Neuronal stem cell (in vitro differentiated cells): Measurements from ENCODE around the gene PRR23E.

Experiments
- DNase-seq: peaks from one replicate; pipeline ENCODE4 v3.0.0-alpha.2; 2013; ENCODE audit warnings: low spot score
- H2AFZ ChIP-seq: one replicate; pipeline ENCODE4 v1.6.1; 2013; ENCODE audit warnings: mild to moderate bottlenecking, low read length, inconsistent platforms
- H2AK5ac ChIP-seq: 2 replicates; pipeline ENCODE4 v1.6.1; 2013; ENCODE audit warnings: low read depth, mild to moderate bottlenecking, inconsistent platforms, low read length, moderate library complexity, mixed read lengths
- H2BK120ac ChIP-seq: 2 replicates; pipeline ENCODE4 v1.6.1; 2013; ENCODE audit warnings: low read depth, mild to moderate bottlenecking, inconsistent platforms, low read length, moderate library complexity, mixed read lengths
- H2BK12ac ChIP-seq: one replicate; pipeline ENCODE4 v1.6.1; 2013; ENCODE audit warnings: low read length, inconsistent platforms
- H2BK15ac ChIP-seq: 2 replicates; pipeline ENCODE4 v1.6.1; 2013; ENCODE audit warnings: mild to moderate bottlenecking, low read length, inconsistent platforms, mixed read lengths
- H2BK5ac ChIP-seq: one replicate; pipeline ENCODE4 v1.6.1; 2013; ENCODE audit warnings: inconsistent platforms, mild to moderate bottlenecking, low read length, moderate library complexity
- H3K14ac ChIP-seq: one replicate; pipeline ENCODE4 v1.6.1; 2013; ENCODE audit warnings: low read length, inconsistent platforms
- H3K18ac ChIP-seq: 2 replicates; pipeline ENCODE4 v1.6.1; 2013; ENCODE audit warnings: low read length, inconsistent platforms
- H3K23ac ChIP-seq: 2 replicates; pipeline ENCODE4 v1.6.1; 2013; ENCODE audit warnings: low read depth, mild to moderate bottlenecking, mixed read lengths, low read length, inconsistent platforms; ENCODE audit not compliant: poor library complexity
- H3K27ac ChIP-seq: replicated peaks from 3 replicates; pipeline ENCODE4 v1.5.1; 2013; ENCODE audit warnings: low read length, inconsistent platforms
- H3K27me3 ChIP-seq, 3 experiments: 2 replicates each; pipeline ENCODE4 v1.6.1; 2013; ENCODE audit warnings: low read length in 3 of 3, mild to moderate bottlenecking in 2 of 3, inconsistent platforms in 1 of 3, low read depth in 1 of 3, mixed read lengths in 1 of 3, moderate library complexity in 1 of 3; ENCODE audit not compliant: control insufficient read depth in 3 of 3, insufficient read depth in 3 of 3
- H3K36me3 ChIP-seq, 2 donors: replicated peaks in 1 of 2; 2 replicates each; pipeline ENCODE4 v1.6.1; 2013; ENCODE audit warnings: low read length in 2 of 2; ENCODE audit not compliant: control insufficient read depth in 2 of 2, insufficient read depth in 2 of 2
- H3K4ac ChIP-seq: 2 replicates; pipeline ENCODE4 v1.6.1; 2013; ENCODE audit warnings: inconsistent platforms, mild to moderate bottlenecking, low read length, moderate library complexity
- H3K4me1 ChIP-seq, 2 donors: 1 replicate in 1 of 2; 2 replicates in 1 of 2; pipeline ENCODE4 v1.6.1; 2013; ENCODE audit warnings: low read length in 2 of 2, low read depth in 1 of 2; ENCODE audit not compliant: control insufficient read depth in 2 of 2, insufficient read depth in 1 of 2
- H3K4me2 ChIP-seq: one replicate; pipeline ENCODE4 v1.6.1; 2013; ENCODE audit warnings: mild to moderate bottlenecking, low read length, inconsistent platforms; ENCODE audit not compliant: insufficient read depth, poor library complexity, severe bottlenecking
- H3K4me3 ChIP-seq, 2 donors: 2 replicates each; pipeline ENCODE4 v1.5.1; 2013; ENCODE audit warnings: low read length in 2 of 2, mild to moderate bottlenecking in 2 of 2, inconsistent platforms in 1 of 2, moderate library complexity in 1 of 2
- H3K79me1 ChIP-seq: one replicate; pipeline ENCODE4 v1.6.1; 2013; ENCODE audit warnings: low read depth, mild to moderate bottlenecking, inconsistent platforms, low read length, moderate library complexity
- H3K9ac ChIP-seq: one replicate; pipeline ENCODE4 v1.6.1; 2013; ENCODE audit warnings: mild to moderate bottlenecking, low read depth, low read length, inconsistent platforms; ENCODE audit not compliant: poor library complexity
- H3K9me3 ChIP-seq, 2 donors: replicated peaks in 1 of 2; 2 replicates each; pipeline versions ENCODE3 to v1.6.1; 2013; ENCODE audit warnings: low read length in 2 of 2, mild to moderate bottlenecking in 2 of 2, inconsistent platforms in 1 of 2, low read depth in 1 of 2, mixed read lengths in 1 of 2, moderate library complexity in 1 of 2; ENCODE audit not compliant: control insufficient read depth in 2 of 2, insufficient read depth in 1 of 2
- H4K8ac ChIP-seq: one replicate; pipeline ENCODE4 v1.6.1; 2013; ENCODE audit warnings: low read depth, mild to moderate bottlenecking, inconsistent platforms, low read length, moderate library complexity
- H4K91ac ChIP-seq: one replicate; pipeline ENCODE4 v1.6.1; 2013; ENCODE audit warnings: low read length, low read depth, mild to moderate bottlenecking, inconsistent platforms; ENCODE audit not compliant: poor library complexity
- WGBS, 2 donors: extraction: QIAGEN DNeasy Blood & Tissue Kit; methylation state at CpG; one replicate each; pipeline ENCODE4 v1.1.7; 2013; ENCODE audit warnings: missing lambda C conversion rate in 2 of 2, mixed read lengths in 1 of 2; ENCODE audit not compliant: insufficient read length in 2 of 2, insufficient replicate concordance in 1 of 2; ENCODE audit errors: extremely low coverage in 2 of 2; 5-methylcytosine and 5-hydroxymethylcytosine counted together

The PRR23E gene

GRCh38 chr3:127170814-127171213 is 22.1 kb upstream of the PRR23E start:
- Histone ChIP-seq H4K8ac (no peak overlapping the region), H2AFZ (no peak overlapping the region), H3K14ac (peak overlapping the region; percentile 57), H2BK5ac (no peak overlapping the region), H2AK5ac (peak overlapping the region; percentile 47), H3K9ac (no peak overlapping the region), H3K27me3 (peaks cover 0 to 17% (median 0%) of the 10 kb centered on the region in 3 experiments), H3K4me3 (no peak overlapping the region), H2BK12ac (no peak overlapping the region), H3K4ac (no peak overlapping the region), H3K23ac (no peak overlapping the region), H3K18ac (peak overlapping the region; percentile 18), H3K36me3 (no peaks in the 10 kb centered on the region), H3K27ac (no peak overlapping the region), H2BK120ac (no peak overlapping the region), H3K9me3 (no peaks in the 10 kb centered on the region), H3K4me2 (no peak overlapping the region), H3K4me1 (peaks cover 2 to 16% of the 10 kb centered on the region in 2 donors), H4K91ac (no peak overlapping the region), H2BK15ac (peak overlapping the region; percentile 1), H3K79me1 (no peaks in the 10 kb centered on the region)
- no CpG with 5 or more reads among the region's 7 CpGs for WGBS, 2 donors
- DNase-seq: no peak

- no peak overlapping the region for H3K4me3 ChIP-seq
- H2BK120ac ChIP-seq: no peak overlapping the region
- H3K9ac ChIP-seq: no peak overlapping the region
- no CpG with 5 or more reads among the region's 6 CpGs for WGBS, 2 donors
- H3K14ac ChIP-seq: peak overlapping the region; percentile 57
- H3K27ac ChIP-seq: no peak overlapping the region
- no peak for DNase-seq
- H3K4ac ChIP-seq: no peak overlapping the region
- no peak overlapping the region for H3K23ac ChIP-seq
- H2AK5ac ChIP-seq: no peak overlapping the region
- no peak overlapping the region for H2AFZ ChIP-seq
- H4K91ac ChIP-seq: no peak overlapping the region
- H4K8ac ChIP-seq: no peak overlapping the region
- no peak overlapping the region for H2BK12ac ChIP-seq
- no peak overlapping the region for H2BK5ac ChIP-seq
- no peak overlapping the region for H2BK15ac ChIP-seq
- H3K18ac ChIP-seq: peak overlapping the region; percentile 18
- no peaks in the 10 kb centered on the region for H3K36me3 ChIP-seq
- peaks cover 2 to 16% of the 10 kb centered on the region in 2 donors for H3K4me1 ChIP-seq
- peaks cover 0 to 17% (median 0%) of the 10 kb centered on the region in 3 experiments for H3K27me3 ChIP-seq
- H3K79me1 ChIP-seq: no peaks in the 10 kb centered on the region
- no peaks in the 10 kb centered on the region for H3K9me3 ChIP-seq
- H3K4me2 ChIP-seq: no peak overlapping the region
Measured at GRCh38 chr3:127171320-127171719, 21.6 kb upstream of the PRR23E start.

GRCh38 chr3:127171721-127172120 is 21.2 kb upstream of the PRR23E start:
- H4K8ac ChIP-seq: no peak overlapping the region
- no peak overlapping the region for H4K91ac ChIP-seq
- no peak overlapping the region for H2BK15ac ChIP-seq
- no peak overlapping the region for H2AK5ac ChIP-seq
- H3K4ac ChIP-seq: no peak overlapping the region
- no peak overlapping the region for H3K4me3 ChIP-seq
- H2BK5ac ChIP-seq: no peak overlapping the region
- H3K23ac ChIP-seq: no peak overlapping the region
- no peak overlapping the region for H3K4me2 ChIP-seq
- no peak overlapping the region for H3K14ac ChIP-seq
- H3K27ac ChIP-seq: no peak overlapping the region
- peak overlapping the region; percentile 42 for H2BK12ac ChIP-seq
- no peak overlapping the region for H3K9ac ChIP-seq
- H2BK120ac ChIP-seq: no peak overlapping the region
- H3K18ac ChIP-seq: peak overlapping the region; percentile 2
- H3K79me1 ChIP-seq: no peaks in the 10 kb centered on the region
- no peak for DNase-seq
- no peaks in the 10 kb centered on the region for H3K9me3 ChIP-seq
- WGBS, 2 donors: no CpG with 5 or more reads among the region's 4 CpGs
- peaks cover 0 to 17% (median 0%) of the 10 kb centered on the region in 3 experiments for H3K27me3 ChIP-seq
- no peak overlapping the region for H2AFZ ChIP-seq
- H3K36me3 ChIP-seq: no peaks in the 10 kb centered on the region
- peaks cover 2 to 16% of the 10 kb centered on the region in 2 donors for H3K4me1 ChIP-seq

- no peak overlapping the region for H2BK12ac ChIP-seq
- no peaks in the 10 kb centered on the region for H3K9me3 ChIP-seq
- WGBS, 2 donors: no CpG with 5 or more reads among the region's 5 CpGs
- no peak for DNase-seq
- peaks cover 0 to 17% (median 0%) of the 10 kb centered on the region in 3 experiments for H3K27me3 ChIP-seq
- H3K4ac ChIP-seq: no peak overlapping the region
- H3K4me2 ChIP-seq: no peak overlapping the region
- H3K4me1 ChIP-seq: peaks cover 2 to 16% of the 10 kb centered on the region in 2 donors
- no peak overlapping the region for H3K14ac ChIP-seq
- no peak overlapping the region for H4K8ac ChIP-seq
- H3K9ac ChIP-seq: no peak overlapping the region
- H3K79me1 ChIP-seq: no peaks in the 10 kb centered on the region
- H3K27ac ChIP-seq: no peak overlapping the region
- H2AFZ ChIP-seq: no peak overlapping the region
- H2BK15ac ChIP-seq: no peak overlapping the region
- H3K18ac ChIP-seq: peak overlapping the region; percentile 22
- H4K91ac ChIP-seq: no peak overlapping the region
- no peaks in the 10 kb centered on the region for H3K36me3 ChIP-seq
- H3K23ac ChIP-seq: no peak overlapping the region
- no peak overlapping the region for H3K4me3 ChIP-seq
- no peak overlapping the region for H2BK5ac ChIP-seq
- no peak overlapping the region for H2AK5ac ChIP-seq
- H2BK120ac ChIP-seq: no peak overlapping the region
Measured at GRCh38 chr3:127172211-127172610, 20.7 kb upstream of the PRR23E start.
